GM13976 (cell line): ENCODE data around the gene CCDC141.

Experiments
- DNase-seq: peaks from one replicate; pipeline ENCODE4 v3.0.0; 2012; ENCODE audit warnings: low spot score
- in situ Hi-C: fragments of 300-500 bp; cut with MboI; formaldehyde crosslinking; loops from one replicate; pipeline ENCODE4 v1.12.0; 2022; ENCODE audit warnings: low sequenced_read_pairs, mixed read lengths, inconsistent platforms; ENCODE audit not compliant: unreplicated experiment
- TF ChIP-seq, protein P1 (sequence below): IDR thresholded peaks from 2 replicates; pipeline ENCODE4 v1.5.1; 2012; ENCODE audit warnings: borderline replicate concordance, mild to moderate bottlenecking; ENCODE audit not compliant: insufficient read depth; ENCODE audit errors: extremely low read depth, missing control alignments, control extremely low read depth

CCDC141 gene

DNA sequence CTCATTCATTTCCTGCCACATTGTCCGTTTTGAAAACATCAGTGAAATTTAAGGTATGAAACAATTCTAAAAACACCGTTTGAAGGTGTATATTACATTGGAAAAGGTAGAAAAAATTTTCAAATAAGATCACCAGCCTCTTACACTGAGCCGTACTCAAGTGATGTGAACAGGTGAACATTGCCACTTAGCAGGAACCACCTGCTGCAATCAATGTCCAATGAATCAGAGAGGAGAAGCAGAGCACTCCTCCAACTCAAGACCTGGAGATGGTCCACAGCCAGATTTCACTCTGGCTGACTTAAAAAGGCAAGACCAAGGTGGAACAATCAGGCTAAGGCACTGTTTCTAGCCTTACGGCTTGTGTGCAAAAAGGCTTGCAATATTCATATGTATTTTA lies 132.4 kb downstream of the CCDC141 start:
- DNase-seq = no peak
- TF ChIP-seq, protein P1, sequence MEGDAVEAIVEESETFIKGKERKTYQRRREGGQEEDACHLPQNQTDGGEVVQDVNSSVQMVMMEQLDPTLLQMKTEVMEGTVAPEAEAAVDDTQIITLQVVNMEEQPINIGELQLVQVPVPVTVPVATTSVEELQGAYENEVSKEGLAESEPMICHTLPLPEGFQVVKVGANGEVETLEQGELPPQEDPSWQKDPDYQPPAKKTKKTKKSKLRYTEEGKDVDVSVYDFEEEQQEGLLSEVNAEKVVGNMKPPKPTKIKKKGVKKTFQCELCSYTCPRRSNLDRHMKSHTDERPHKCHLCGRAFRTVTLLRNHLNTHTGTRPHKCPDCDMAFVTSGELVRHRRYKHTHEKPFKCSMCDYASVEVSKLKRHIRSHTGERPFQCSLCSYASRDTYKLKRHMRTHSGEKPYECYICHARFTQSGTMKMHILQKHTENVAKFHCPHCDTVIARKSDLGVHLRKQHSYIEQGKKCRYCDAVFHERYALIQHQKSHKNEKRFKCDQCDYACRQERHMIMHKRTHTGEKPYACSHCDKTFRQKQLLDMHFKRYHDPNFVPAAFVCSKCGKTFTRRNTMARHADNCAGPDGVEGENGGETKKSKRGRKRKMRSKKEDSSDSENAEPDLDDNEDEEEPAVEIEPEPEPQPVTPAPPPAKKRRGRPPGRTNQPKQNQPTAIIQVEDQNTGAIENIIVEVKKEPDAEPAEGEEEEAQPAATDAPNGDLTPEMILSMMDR = no peak
- in situ Hi-C loops = no loop called here

DNA sequence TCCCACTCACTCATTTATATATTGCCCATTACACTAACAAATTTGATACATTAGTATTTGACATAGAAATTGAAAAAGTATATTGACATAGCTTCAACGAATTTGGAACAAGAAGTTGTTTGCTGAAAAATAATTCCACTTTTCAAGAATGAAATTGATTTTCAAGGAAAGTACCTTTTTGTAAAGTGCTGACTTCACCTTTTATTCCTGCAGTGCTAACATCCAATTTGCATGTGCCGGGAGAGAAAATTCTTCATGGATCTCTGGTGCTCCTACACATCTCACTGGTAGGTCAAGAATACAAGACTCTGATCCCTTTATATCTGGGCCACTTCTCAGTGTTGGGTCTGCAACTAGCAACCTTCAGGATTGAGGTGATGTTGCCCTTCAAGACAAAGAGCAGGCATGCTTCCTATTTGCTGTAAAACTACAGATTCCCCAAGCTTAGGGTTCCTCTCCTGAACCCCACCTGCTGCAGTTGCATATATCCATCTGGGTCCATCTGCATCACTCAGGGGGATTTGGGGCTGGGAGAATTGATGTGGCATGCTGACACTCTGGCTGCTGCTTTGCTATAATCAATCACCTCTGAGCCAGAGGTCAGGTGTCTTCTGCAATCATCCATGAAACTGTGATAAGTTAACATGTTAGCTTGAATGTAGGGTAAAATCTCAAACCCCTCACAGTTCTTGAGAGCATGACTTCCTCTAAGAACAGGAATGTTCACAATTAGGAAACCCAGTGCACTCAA lies 134.3 kb downstream of the CCDC141 start:
- TF ChIP-seq, protein P1 = no peak
- no peak for DNase-seq
- in situ Hi-C loops = no loop called here

DNA sequence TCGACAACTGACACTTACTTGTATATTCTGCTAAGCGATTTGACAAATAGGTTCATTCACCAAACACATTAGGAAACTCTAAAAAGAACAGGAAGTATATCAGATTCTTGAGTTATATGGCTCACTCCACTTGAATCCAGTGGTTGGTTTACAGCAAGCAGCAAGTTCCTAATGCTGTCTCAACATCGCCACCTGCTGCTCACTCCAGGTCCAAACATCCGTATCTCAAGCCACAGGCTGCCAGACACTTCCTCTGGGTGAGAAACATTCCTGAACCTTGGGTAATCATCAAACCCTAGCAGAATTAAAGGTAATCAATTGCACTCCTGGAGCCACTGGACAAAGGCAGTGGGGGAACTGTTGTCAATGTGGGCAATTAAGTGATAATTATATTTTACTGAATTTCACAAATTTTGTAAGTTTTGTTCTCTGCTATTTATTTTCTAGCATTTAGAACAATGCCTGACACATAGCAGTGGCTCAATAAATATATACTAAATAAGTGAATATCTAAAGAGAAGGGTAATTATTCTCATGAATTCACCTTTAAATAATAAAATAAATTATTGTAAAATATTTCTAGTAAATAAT lies 135.6 kb downstream of the CCDC141 start:
- TF ChIP-seq, protein P1 = peak; percentile 79
- in situ Hi-C loops = no loop called here
- DNase-seq = peak; percentile 50

DNA sequence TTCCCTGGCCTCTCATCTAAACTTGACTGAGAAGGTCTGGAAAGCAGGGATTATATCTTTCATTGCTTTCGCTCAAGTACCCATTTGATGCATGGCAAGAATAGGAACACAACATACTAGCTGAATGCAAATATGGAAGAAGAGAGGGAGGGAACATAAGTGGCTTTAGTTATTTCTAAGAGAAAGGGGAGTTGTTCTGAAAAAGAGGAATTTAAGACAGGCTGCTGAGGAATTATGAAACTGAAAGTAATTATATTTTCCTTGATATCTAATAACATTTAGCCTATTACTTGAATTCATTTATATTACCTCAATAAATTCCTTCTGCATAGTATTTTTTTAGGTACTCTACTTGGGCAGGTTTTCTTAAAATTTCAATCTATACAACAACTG lies 136.9 kb downstream of the CCDC141 start:
- in situ Hi-C loops = no loop called here
- TF ChIP-seq, protein P1 = no peak
- no peak for DNase-seq

DNA sequence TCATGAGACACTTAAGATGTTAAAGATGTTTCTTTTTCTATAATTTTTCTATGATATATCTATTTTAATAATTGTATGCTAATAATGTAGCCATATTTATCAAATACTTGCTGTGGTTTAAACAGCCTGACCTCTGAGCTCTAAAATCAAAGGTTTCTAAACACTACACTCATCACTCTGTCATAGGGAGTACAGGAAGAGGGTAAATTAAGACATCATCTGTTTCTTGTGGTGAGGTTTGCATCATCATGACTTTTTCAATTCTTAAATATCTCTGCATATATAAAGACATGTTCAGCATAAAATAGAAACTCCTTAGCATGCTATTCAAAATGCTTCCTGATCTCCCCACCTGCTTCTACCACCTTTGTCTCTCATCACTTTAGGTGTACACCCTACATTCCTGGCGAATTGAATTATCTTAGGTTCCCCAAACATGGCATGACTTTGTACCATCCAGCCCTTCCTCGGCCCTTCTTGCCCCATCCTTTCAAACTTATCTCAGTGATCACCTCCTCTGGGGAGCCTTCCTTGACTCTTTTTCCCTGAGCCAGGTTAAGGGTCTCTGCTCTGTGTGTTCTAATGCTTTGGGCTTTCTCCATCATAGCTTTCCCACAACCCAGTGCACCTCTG lies 137.4 kb downstream of the CCDC141 start:
- in situ Hi-C loops = no loop called here
- TF ChIP-seq, protein P1 = no peak
- no peak for DNase-seq

DNA sequence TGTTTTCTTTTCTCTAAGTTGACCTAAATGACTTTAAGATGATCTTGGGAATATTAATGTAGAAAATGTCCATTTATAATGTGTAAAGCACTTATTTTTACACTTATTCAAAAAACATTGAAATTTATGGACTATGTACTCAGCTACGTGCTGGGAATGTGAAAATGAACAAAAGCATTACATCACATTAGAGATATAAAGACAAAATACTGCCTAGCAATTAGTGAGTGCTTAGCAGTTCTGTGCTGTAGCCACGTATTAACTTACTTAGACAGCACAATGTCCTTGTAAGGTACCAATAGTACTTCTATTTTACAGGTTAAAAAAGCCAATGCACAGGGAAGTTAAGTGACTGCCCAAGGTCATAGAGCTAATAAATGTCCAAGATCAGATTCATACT lies 138.9 kb downstream of the CCDC141 start:
- in situ Hi-C loops = no loop called here
- TF ChIP-seq, protein P1 = no peak
- no peak for DNase-seq
